K562 (cell line): ENCODE results near the gene OSBPL3. TPM values are rescaled to one million over a fixed set of nuclear protein-coding genes. Genes with fewer than 3 reads are reported as not detected.

Experiments used
- CHD7 ChIP-seq: fragments of 200-600 bp; sonication (generic); IDR thresholded peaks from one replicate; pipeline ENCODE4 v1.6.1; 2012; ENCODE audit warnings: mild to moderate bottlenecking, low read depth, low read length, inconsistent platforms
- FOXK2 ChIP-seq, 2 experiments: fragments of 450-650 bp; IDR thresholded peaks in 1 of 2; conservative IDR thresholded peaks in 1 of 2; 2 replicates each; pipeline ENCODE4 v1.6.1; 2016; ENCODE audit warnings: low read depth in 2 of 2, mild to moderate bottlenecking in 1 of 2
- HDAC6 ChIP-seq: IDR thresholded peaks from 2 replicates; pipeline ENCODE4 v1.6.1; 2012; ENCODE audit warnings: low read depth, mild to moderate bottlenecking, control low read depth, inconsistent platforms, low read length, moderate library complexity
- ILF3 ChIP-seq: fragments of 450-650 bp; IDR thresholded peaks from 2 replicates; pipeline ENCODE4 v1.6.1; 2018; ENCODE audit warnings: antibody characterized with exemption, mild to moderate bottlenecking, moderate library complexity, borderline replicate concordance
- PYGO2 ChIP-seq: fragments of 450-650 bp; IDR thresholded peaks from 2 replicates; pipeline ENCODE4 v1.6.1; 2016; ENCODE audit warnings: mild to moderate bottlenecking, missing genetic modification characterization, moderate library complexity, missing compliant biosample characterization
- ZNF408 ChIP-seq: fragments of 250-450 bp; sonication (Bioruptor Pico); IDR thresholded peaks from 2 replicates; pipeline ENCODE4 v1.4.0; 2020; ENCODE audit warnings: low read depth, mild to moderate bottlenecking, moderate library complexity
- ZNF41 ChIP-seq: fragments of 250-450 bp; sonication (Bioruptor Pico); conservative IDR thresholded peaks from 2 replicates; pipeline ENCODE4 v1.4.0; 2020; ENCODE audit warnings: mild to moderate bottlenecking
- polyA plus RNA-seq, 8 experiments: library from polyadenylated mRNA; depleted of rRNA in 4 of 8; stranded (reverse) in 5 of 8; unstranded in 3 of 8; fragments of >200 nt; fragmentation: Nextera tagmentation in 2 of 8; fragmentation: Illumina TruSeq in 1 of 8; extraction: Ambion mirVana in 2 of 8; extraction: Trizol in 1 of 8; gene quantifications; 2 replicates each; pipeline versions ENCODE4 v1.2.1 to v1.2.3, GENCODE V29; 2011 to 2014; ENCODE audit warnings: inconsistent platforms in 1 of 8, missing spikeins in 1 of 8
- total RNA-seq, 7 experiments: library from RNA; depleted of rRNA in 6 of 7; stranded (reverse); fragments of >200 nt in 6 of 7; fragmentation: Illumina TruSeq in 2 of 7; extraction: Trizol in 2 of 7; gene quantifications; 2 replicates each; pipeline versions ENCODE4 v1.2.1 to v1.2.3, GENCODE V29; 2011 to 2021; ENCODE audit warnings: low replicate concordance in 1 of 7
- TF ChIP-seq, protein P1 (sequence below): sonication (generic); formaldehyde crosslinking; IDR thresholded peaks from 2 replicates; pipeline ENCODE4 v1.8.1; 2023; ENCODE audit warnings: missing genetic modification reagents, mild to moderate bottlenecking, borderline replicate concordance

Gene OSBPL3
- total and polyA plus RNA-seq, 9 of the 15 experiments (the other 6 are each of a cell fraction or from before 2014, with no cell fraction given): 4.8 to 37.2 (median 26.5) TPM

GRCh38 chr7:24920451-24921361 lies 59.3 kb downstream of the OSBPL3 start (continued):
- no peak for TF ChIP-seq CHD7
- peak in 1 of 2 experiments; percentile 26; a peak in 1 of 4 replicates for TF ChIP-seq FOXK2 (conservative IDR thresholded peaks at IDR 0.05 in 1 of 2, IDR thresholded peaks at IDR 0.05 in 1 of 2; ENCODE audit: low read depth in 2 of 2)
- no peak for TF ChIP-seq PYGO2 (tag)
- TF ChIP-seq, protein P1, sequence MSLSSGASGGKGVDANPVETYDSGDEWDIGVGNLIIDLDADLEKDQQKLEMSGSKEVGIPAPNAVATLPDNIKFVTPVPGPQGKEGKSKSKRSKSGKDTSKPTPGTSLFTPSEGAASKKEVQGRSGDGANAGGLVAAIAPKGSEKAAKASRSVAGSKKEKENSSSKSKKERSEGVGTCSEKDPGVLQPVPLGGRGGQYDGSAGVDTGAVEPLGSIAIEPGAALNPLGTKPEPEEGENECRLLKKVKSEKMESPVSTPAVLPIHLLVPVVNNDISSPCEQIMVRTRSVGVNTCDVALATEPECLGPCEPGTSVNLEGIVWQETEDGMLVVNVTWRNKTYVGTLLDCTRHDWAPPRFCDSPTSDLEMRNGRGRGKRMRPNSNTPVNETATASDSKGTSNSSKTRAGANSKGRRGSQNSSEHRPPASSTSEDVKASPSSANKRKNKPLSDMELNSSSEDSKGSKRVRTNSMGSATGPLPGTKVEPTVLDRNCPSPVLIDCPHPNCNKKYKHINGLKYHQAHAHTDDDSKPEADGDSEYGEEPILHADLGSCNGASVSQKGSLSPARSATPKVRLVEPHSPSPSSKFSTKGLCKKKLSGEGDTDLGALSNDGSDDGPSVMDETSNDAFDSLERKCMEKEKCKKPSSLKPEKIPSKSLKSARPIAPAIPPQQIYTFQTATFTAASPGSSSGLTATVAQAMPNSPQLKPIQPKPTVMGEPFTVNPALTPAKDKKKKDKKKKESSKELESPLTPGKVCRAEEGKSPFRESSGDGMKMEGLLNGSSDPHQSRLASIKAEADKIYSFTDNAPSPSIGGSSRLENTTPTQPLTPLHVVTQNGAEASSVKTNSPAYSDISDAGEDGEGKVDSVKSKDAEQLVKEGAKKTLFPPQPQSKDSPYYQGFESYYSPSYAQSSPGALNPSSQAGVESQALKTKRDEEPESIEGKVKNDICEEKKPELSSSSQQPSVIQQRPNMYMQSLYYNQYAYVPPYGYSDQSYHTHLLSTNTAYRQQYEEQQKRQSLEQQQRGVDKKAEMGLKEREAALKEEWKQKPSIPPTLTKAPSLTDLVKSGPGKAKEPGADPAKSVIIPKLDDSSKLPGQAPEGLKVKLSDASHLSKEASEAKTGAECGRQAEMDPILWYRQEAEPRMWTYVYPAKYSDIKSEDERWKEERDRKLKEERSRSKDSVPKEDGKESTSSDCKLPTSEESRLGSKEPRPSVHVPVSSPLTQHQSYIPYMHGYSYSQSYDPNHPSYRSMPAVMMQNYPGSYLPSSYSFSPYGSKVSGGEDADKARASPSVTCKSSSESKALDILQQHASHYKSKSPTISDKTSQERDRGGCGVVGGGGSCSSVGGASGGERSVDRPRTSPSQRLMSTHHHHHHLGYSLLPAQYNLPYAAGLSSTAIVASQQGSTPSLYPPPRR (CRISPR knock-in tag): no peak
- TF ChIP-seq ZNF408 (CRISPR knock-in tag): no peak
- no peak for TF ChIP-seq ILF3
- TF ChIP-seq ZNF41: no peak
- TF ChIP-seq HDAC6: no peak
